DOHH2 (cell line): ENCODE data around the gene EIF6.

ENCODE experiments used
- EZH2phosphoT487 ChIP-seq: fragments of 200-600 bp; sonication (generic); IDR thresholded peaks from 2 replicates; pipeline ENCODE4 v1.6.1; 2017; ENCODE audit warnings: borderline replicate concordance, mild to moderate bottlenecking, antibody characterized with exemption, low read length, moderate library complexity, mixed read lengths
- TF ChIP-seq, protein P1 (sequence below): fragments of 200-600 bp; sonication (generic); IDR thresholded peaks from one replicate; pipeline ENCODE4 v1.5.1; 2014; ENCODE audit warnings: antibody characterized with exemption, mild to moderate bottlenecking, low read depth, low read length; ENCODE audit not compliant: poor library complexity, severe bottlenecking

DNA sequence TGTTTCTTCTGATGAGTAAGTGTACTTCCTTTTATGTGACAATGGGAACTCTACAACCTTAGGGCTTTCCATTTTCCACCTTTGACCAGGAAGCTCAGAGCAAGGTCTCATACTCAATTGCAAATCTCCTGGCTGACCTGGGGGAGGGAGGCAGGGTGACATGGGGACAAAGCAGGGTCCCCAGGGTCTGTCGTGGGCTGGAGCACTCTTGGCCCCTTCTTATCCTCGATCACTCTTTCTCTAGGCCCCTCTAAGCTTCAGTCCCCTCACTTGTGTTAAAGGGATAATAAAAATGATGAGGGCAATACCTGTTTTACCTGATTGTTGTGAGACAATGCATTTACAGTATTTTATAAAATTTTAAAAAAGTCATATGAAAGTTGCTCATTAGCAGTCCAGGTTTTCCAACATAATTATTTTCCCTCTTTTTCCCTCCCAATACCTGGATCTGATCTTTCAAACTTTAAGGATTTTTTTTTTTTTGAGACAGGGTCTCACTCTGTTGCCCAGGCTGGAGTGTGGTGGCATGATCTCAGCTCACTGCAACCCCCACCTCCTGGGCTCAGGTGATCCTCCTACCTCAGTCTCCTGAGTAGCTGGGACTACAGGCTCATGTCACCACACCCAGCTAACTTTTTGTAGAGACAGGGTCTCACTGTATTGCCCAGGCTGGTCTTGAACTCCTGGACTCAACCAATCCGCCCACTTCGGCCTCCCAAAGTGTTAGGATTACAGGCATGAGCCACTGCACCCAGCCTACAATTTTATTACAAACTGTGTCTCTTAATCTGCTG is 16.1 kb upstream of the EIF6 start:
- TF ChIP-seq, protein P1, sequence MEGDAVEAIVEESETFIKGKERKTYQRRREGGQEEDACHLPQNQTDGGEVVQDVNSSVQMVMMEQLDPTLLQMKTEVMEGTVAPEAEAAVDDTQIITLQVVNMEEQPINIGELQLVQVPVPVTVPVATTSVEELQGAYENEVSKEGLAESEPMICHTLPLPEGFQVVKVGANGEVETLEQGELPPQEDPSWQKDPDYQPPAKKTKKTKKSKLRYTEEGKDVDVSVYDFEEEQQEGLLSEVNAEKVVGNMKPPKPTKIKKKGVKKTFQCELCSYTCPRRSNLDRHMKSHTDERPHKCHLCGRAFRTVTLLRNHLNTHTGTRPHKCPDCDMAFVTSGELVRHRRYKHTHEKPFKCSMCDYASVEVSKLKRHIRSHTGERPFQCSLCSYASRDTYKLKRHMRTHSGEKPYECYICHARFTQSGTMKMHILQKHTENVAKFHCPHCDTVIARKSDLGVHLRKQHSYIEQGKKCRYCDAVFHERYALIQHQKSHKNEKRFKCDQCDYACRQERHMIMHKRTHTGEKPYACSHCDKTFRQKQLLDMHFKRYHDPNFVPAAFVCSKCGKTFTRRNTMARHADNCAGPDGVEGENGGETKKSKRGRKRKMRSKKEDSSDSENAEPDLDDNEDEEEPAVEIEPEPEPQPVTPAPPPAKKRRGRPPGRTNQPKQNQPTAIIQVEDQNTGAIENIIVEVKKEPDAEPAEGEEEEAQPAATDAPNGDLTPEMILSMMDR = no peak
- no peak for TF ChIP-seq EZH2phosphoT487
